Smooth muscle cell of the brain vasculature (primary cell): ENCODE measurements around the gene FBXW2.

Experiments used
- DNase-seq: peaks from one replicate; pipeline ENCODE4 v3.0.0-alpha.2; 2012; ENCODE audit warnings: low read depth, low spot score

FBXW2 gene

GRCh38 chr9:120742951-120743416 is 50.2 kb downstream of the FBXW2 start:
- DNase-seq = no peak

GRCh38 chr9:120741701-120742100 is 51.5 kb downstream of the FBXW2 start:
- DNase-seq = no peak

GRCh38 chr9:120741191-120741590 is 52.0 kb downstream of the FBXW2 start:
- DNase-seq = no peak

- no peak for DNase-seq
Measured at GRCh38 chr9:120740132-120740531, 53.1 kb downstream of the FBXW2 start.

- no peak for DNase-seq
Measured at GRCh38 chr9:120737416-120738165, 55.6 kb downstream of the FBXW2 start.

GRCh38 chr9:120736881-120737280 is 56.3 kb downstream of the FBXW2 start:
- no peak for DNase-seq

GRCh38 chr9:120735415-120736126 is 57.6 kb downstream of the FBXW2 start:
- DNase-seq = no peak

- no peak for DNase-seq
Measured at GRCh38 chr9:120734607-120735410, 58.4 kb downstream of the FBXW2 start.

- DNase-seq = no peak
Measured at GRCh38 chr9:120733190-120733589, 60.0 kb downstream of the FBXW2 start.

GRCh38 chr9:120730654-120731514 is 62.3 kb downstream of the FBXW2 start:
- no peak for DNase-seq

GRCh38 chr9:120729791-120730241 is 63.4 kb downstream of the FBXW2 start:
- no peak for DNase-seq

GRCh38 chr9:120726484-120726883 is 66.7 kb downstream of the FBXW2 start:
- DNase-seq = no peak

GRCh38 chr9:120725907-120726306 is 67.3 kb downstream of the FBXW2 start:
- DNase-seq = no peak

GRCh38 chr9:120724757-120725400 is 68.3 kb downstream of the FBXW2 start:
- DNase-seq = no peak

- no peak for DNase-seq
Measured at GRCh38 chr9:120723565-120723964, 69.7 kb downstream of the FBXW2 start.

- no peak for DNase-seq
Measured at GRCh38 chr9:120720404-120720803, 72.8 kb downstream of the FBXW2 start.

- DNase-seq = no peak
Measured at GRCh38 chr9:120718316-120718715, 74.9 kb downstream of the FBXW2 start.

GRCh38 chr9:120717176-120717575 is 76.0 kb downstream of the FBXW2 start:
- DNase-seq = no peak

GRCh38 chr9:120716483-120716882 is 76.7 kb downstream of the FBXW2 start:
- DNase-seq = no peak

- DNase-seq = no peak
Measured at GRCh38 chr9:120715389-120715924, 77.8 kb downstream of the FBXW2 start.
